Measurements from ENCODE around the gene PLCL2. TPM values are rescaled to one million over a fixed set of nuclear protein-coding genes. Genes with fewer than 3 reads are reported as not detected.
A peak's percentile ranks its signal among the peaks of the same experiment; 100 is the strongest.

PLCL2 gene
- total RNA-seq, 1 donor from 2014 or later: 11.3 TPM

GRCh38 chr3:16840101-16840424, 44.7 kb upstream of the PLCL2 start:
- Mint-ChIP-seq H3K36me3 (ENCODE audit: insufficient read depth) (no peaks in the 10 kb centered on the region), H3K4me3 (ENCODE audit: low read depth) (no peak overlapping the region), H3K27ac (no peak overlapping the region), H3K27me3 (no peaks in the 10 kb centered on the region), H3K9me3 (ENCODE audit: low read depth) (no peaks in the 10 kb centered on the region), H3K4me1 (ENCODE audit: low read depth) (peaks cover 15% of the 10 kb centered on the region)
- no peak for DNase-seq (ENCODE audit: low spot score, unreplicated experiment)
- TF ChIP-seq, protein P1, sequence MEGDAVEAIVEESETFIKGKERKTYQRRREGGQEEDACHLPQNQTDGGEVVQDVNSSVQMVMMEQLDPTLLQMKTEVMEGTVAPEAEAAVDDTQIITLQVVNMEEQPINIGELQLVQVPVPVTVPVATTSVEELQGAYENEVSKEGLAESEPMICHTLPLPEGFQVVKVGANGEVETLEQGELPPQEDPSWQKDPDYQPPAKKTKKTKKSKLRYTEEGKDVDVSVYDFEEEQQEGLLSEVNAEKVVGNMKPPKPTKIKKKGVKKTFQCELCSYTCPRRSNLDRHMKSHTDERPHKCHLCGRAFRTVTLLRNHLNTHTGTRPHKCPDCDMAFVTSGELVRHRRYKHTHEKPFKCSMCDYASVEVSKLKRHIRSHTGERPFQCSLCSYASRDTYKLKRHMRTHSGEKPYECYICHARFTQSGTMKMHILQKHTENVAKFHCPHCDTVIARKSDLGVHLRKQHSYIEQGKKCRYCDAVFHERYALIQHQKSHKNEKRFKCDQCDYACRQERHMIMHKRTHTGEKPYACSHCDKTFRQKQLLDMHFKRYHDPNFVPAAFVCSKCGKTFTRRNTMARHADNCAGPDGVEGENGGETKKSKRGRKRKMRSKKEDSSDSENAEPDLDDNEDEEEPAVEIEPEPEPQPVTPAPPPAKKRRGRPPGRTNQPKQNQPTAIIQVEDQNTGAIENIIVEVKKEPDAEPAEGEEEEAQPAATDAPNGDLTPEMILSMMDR (IDR thresholded peaks at IDR 0.05; ENCODE audit: unreplicated experiment): no peak

DNA sequence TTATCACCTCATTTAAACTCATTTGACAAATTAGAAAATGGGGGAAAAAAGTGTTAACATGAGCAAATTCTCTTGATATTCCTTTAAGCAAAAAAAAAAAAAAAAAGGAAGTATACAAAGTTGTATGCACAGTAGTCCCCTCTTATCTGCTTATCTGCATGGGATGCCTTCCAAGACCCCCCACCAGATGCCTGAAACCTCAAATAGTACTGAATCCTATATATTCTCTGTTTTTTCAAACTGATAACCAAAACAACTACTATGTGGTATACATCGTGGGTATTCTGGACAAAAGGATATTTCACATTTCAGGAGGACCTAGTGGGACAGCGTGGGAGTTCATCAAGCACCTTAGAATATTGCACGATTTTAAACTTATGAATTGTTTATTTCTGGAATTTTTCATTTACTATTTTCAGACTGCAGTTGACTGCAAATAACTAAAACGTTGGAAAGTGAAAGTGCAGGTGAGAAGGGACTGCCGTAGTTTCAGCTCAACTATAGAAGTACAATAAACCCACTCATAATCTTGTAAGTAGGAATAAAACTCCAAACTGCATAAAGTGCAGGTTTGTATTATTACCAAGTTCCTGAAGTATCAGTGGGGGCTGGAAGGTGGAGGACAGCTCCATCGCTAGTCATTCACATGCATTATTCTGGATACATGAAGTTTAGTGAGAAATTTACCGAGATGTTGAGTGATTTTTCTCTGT, 43.6 kb upstream of the PLCL2 start:
- Mint-ChIP-seq H3K9me3 (ENCODE audit: low read depth) (no peaks in the 10 kb centered on the region), H3K36me3 (ENCODE audit: insufficient read depth) (no peaks in the 10 kb centered on the region), H3K27ac (no peak overlapping the region), H3K4me3 (ENCODE audit: low read depth) (no peak overlapping the region), H3K4me1 (ENCODE audit: low read depth) (peaks cover 17% of the 10 kb centered on the region), H3K27me3 (no peaks in the 10 kb centered on the region)
- TF ChIP-seq, protein P1 (IDR thresholded peaks at IDR 0.05; ENCODE audit: unreplicated experiment): no peak
- DNase-seq (ENCODE audit: low spot score, unreplicated experiment): no peak

DNA sequence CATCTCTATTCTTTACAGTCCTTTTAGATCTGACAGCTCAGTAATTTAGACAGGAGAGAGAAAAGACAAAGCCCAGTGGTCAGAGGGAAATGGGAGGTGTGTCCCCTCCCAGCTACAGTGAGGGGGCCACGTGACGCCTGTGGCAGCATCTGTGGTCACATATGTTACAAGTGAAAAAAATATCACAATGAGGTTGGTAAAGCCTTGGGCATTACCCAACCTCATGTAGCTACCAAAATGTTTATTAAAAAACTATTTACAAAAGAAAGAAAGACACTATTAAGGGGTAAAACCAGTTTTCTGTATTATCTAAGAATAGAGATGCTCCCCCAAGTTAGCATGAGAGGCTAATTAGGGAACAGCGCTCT, 42.9 kb upstream of the PLCL2 start:
- H3K4me1 Mint-ChIP-seq (ENCODE audit: low read depth): peaks cover 17% of the 10 kb centered on the region
- no peak overlapping the region for H3K4me3 Mint-ChIP-seq (ENCODE audit: low read depth)
- H3K9me3 Mint-ChIP-seq (ENCODE audit: low read depth): no peaks in the 10 kb centered on the region
- H3K27me3 Mint-ChIP-seq: no peaks in the 10 kb centered on the region
- no peak overlapping the region for H3K27ac Mint-ChIP-seq
- DNase-seq (ENCODE audit: low spot score, unreplicated experiment): no peak
- TF ChIP-seq, protein P1 (IDR thresholded peaks at IDR 0.05; ENCODE audit: unreplicated experiment): no peak
- H3K36me3 Mint-ChIP-seq (ENCODE audit: insufficient read depth): no peaks in the 10 kb centered on the region

GRCh38 chr3:16842272-16843270, 42.2 kb upstream of the PLCL2 start:
- H3K36me3 Mint-ChIP-seq (ENCODE audit: insufficient read depth): no peaks in the 10 kb centered on the region
- TF ChIP-seq, protein P1 (IDR thresholded peaks at IDR 0.05; ENCODE audit: unreplicated experiment): no peak
- H3K4me1 Mint-ChIP-seq (ENCODE audit: low read depth): peaks cover 17% of the 10 kb centered on the region
- no peak overlapping the region for H3K4me3 Mint-ChIP-seq (ENCODE audit: low read depth)
- H3K27me3 Mint-ChIP-seq: no peaks in the 10 kb centered on the region
- no peaks in the 10 kb centered on the region for H3K9me3 Mint-ChIP-seq (ENCODE audit: low read depth)
- DNase-seq (ENCODE audit: low spot score, unreplicated experiment): no peak
- no peak overlapping the region for H3K27ac Mint-ChIP-seq

GRCh38 chr3:16844222-16844621, 40.5 kb upstream of the PLCL2 start:
- H3K4me3 Mint-ChIP-seq (ENCODE audit: low read depth): no peak overlapping the region
- H3K27me3 Mint-ChIP-seq: no peaks in the 10 kb centered on the region
- TF ChIP-seq, protein P1 (IDR thresholded peaks at IDR 0.05; ENCODE audit: unreplicated experiment): no peak
- H3K4me1 Mint-ChIP-seq (ENCODE audit: low read depth): peaks cover 15% of the 10 kb centered on the region
- no peaks in the 10 kb centered on the region for H3K36me3 Mint-ChIP-seq (ENCODE audit: insufficient read depth)
- H3K9me3 Mint-ChIP-seq (ENCODE audit: low read depth): no peaks in the 10 kb centered on the region
- no peak for DNase-seq (ENCODE audit: low spot score, unreplicated experiment)
- peak overlapping the region; percentile 2 for H3K27ac Mint-ChIP-seq
